Measurements from ENCODE around the gene DAD1.

DNA sequence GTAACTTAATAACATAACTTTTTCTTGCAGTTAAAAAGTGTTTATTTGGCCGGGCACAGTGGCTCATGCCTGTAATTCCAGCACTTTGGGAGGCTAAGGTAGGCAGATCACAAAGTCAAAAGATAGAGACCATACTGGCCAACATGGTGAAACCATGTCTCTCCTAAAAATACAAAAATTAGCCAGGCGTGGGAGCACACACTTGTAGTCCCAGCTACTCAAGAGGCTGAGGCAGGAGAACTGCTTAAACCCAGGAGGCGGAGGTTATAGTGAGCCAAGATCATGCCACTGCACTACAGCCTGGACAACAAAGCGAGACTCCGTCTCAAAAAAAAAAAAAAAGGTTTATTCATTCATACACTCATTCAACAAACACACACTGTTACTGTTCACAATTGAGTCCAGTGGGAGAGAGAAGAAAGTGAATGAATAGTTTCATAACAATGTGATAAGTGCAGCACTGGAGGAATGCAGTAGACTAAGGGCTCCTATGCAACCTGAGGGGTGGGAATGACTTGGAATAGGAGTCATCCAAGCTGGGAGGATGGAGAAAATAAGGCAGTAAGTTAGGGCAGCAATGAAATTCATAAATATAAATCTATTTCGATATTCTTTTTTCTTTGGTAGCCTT is 19.8 kb downstream of the DAD1 start:
- TF ChIP-seq POLR2A (IDR thresholded peaks at IDR 0.05; ENCODE audit: low read length) (no peak), GATA1 (IDR thresholded peaks at IDR 0.05; ENCODE audit: low read depth, low read length) (no peak)
